HG03045 (cell line): ENCODE measurements around the gene MBNL3.
"Not testable (repeated sequence)": the region's sequence is repeated elsewhere in the genome, so short reads cannot be mapped to it uniquely, and the experiment has no call there.

Source experiments
- ATAC-seq: cut with Tn5 transposase; IDR thresholded peaks from one replicate; pipeline ENCODE4 v1.9.1; 2021; ENCODE audit warnings: mild to moderate bottlenecking, moderate library complexity; ENCODE audit not compliant: unreplicated experiment

MBNL3 gene

DNA sequence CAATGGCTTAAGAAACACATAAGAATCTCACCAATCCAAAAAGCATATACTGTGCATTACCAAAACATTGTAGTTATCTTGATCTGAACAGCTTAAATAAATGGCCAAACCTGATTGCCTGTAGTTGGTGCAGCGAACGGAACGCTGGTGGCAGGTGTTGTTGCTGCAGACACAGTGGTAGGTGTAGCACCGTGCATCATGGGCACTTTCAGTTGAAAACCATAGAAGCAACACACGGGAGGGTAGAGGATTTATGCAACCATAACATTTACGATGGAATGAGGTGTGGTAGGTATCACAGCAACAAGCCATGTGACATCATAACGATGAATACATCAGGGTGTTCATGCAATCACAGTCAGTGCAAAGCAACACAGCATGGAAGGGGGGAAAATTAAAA is 106.8 kb downstream of the MBNL3 start:
- no peak for ATAC-seq

DNA sequence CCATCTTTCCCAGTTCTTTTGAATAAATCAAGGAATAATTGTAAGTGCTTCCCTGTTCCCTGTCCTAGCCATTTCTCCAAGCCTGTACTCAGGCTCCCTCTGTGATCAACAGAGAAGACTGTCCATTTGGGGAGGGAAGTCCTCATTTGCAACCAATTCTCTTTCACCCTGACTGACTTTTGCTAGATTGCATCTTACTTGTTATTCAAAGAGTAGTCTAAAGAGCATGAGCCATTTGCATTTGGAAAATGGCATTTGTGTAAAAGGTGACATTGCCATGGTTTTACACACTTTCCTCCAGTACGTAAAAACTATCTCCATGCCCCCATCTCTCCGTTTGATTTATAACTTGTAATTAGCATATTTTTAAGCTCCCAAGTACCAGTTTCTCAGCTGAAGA is 110.6 kb downstream of the MBNL3 start:
- ATAC-seq: no peak

DNA sequence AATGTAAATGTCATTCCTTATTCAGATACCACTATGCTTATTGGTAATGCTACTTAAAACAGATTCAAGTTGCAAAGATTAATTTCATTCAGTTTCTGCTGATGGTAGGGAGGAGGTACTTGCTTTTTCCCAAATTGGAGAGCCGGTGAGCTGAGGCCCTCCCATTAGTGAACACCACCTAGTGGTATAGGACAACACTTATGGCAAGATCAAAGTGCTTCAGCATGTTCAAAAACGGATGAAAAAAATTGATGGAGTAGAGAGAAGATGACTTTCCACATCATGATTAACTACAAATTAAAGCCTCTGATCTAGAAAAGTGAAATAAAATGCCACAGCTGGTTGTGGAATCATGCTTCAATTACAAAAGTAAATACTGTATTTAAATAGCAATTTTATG is 112.9 kb downstream of the MBNL3 start:
- ATAC-seq: no peak

DNA sequence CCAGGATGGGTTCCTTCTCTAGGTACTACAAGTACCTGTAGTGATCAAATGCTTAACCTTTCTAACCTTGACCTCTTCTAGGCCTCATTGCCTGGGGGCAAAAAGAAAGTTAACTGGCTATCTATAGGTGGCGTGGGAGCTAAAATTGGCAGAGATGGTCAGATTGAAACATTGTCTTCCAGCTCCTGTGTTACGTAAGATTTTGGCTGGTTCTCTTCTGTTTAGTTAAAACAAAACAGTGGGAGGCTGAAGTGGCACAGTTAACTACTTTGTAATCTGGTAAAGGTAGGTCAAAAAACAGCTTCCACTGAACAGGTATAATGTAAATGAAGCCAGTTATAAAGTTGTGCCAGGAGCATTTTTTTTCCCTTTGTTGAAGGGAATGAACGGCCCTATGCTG is 115.2 kb downstream of the MBNL3 start:
- no peak for ATAC-seq

DNA sequence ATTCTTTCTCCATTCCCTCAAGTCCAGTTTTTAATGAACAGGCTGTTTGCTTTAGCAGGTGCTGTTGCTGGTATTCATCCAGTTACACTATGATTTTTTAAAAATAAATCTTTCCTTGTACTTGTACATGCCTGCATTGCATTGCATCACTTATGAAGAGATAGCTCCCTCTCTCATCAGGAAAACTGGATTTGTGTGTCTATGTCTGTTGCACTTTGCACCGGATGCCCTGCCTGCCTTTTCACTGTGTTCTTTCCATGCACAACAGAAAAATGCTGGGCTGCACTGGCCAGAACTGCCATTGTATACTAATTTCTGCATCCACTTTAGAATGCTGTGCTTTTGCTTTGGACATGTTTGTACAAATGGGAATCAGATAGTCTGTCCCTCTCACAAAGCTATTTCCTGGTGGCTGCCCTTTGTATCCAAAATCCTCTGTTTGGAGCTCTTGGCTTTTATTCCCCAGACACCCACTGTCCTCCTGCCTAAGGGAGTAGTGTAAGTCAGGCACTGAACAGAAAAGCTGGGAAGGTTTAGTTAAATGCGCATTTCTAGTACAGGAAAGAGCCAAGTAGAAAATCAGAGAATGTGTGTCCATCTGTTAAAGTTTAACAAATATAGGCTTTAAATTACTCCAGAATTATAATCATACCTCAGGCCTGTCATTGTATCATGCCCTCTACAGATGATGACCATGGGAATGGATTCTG is 119.1 kb downstream of the MBNL3 start:
- no peak for ATAC-seq

DNA sequence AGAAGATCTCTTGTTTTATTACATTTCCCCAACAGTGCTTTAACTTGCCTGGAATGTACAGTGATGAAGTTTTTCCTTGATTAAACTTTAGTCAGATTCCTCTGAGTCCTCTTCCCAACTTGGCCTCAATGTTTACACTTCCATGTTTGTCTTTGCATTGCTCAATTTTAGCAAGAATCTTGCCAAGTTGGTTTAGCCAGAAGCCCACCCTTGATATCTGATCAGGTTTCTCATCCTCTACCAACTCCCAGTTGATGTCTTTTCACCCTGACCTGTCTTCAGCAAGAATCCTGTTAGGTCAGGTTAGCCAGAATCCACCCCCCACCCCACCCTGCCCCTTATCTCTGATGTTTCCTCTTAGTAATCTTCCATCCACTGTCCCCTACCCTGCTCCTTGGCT is 120.9 kb downstream of the MBNL3 start:
- ATAC-seq: no peak

DNA sequence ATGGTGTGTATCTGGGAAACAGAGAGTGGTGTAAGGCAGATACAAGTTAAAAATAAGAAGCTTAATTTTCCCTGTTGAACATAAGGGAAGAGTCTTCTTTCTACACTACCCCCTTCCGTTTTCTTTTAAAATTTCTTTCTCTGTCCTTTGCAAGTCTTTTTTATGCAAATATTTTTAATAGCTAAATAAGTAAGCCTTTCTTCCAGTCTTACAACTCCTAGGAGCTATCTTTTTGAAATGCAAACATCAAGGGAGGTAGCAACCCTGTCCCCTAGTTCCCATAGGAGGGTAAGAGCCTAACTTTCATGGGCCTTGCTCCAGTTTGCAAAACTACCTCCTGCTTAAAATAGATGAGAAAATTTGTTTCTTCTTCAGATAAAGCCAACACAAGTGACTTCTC is 121.5 kb downstream of the MBNL3 start:
- ATAC-seq: no peak

DNA sequence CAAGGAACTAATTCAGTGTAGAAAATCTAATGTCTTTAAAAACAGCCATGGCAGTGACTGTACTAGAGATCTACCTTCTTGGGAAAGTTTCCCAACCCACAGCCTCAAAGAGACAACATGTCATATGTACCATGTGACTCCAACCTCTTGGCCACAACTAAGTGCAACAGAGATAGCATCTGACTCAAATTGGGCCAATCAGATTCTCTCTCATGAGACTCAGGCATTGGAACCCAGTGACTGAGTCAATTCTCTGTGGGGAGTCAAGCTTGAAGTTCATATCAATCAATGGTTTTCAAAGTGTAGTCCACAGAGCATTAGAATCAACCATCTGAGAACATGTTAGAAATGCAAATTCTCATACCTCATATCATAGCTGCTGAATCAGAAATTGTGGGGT is 123.3 kb downstream of the MBNL3 start:
- ATAC-seq: no peak

DNA sequence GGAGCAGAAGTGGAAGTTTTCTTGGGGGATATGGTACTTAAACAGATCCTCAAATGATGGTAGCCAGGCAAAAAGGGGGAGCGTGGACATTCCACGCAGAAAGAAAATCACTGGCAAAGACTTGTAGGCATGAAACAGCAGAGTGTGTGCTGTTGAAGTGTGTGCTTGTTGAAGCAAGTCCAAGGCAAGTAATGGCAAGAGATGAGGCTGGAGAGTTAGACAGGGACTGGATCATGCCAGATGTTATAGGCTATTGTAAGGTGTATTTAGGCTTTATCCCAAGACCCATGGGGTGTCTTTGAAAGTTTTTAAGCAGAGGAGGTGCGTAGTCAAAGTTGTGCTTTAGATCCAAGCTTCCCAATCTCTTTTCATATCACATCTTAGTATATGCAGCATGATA is 124.5 kb downstream of the MBNL3 start:
- no peak for ATAC-seq

DNA sequence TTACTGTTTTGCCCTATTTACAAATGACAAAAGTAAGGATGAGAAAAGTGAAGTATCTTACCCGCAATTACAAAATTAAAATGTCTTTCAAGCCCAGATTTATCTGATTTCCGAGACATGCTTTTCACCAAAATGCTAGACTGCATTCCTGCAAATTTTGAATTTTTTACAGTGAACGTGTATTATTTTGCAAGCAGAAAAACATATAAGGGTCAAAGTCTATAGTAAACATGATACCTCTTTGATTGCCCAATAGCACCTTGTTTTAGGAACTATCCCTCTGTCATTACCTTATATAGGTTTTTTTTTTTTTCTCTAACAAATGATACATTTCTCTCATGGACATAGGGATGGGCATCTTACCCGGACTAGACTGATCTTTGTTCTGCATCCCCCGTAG is 135.4 kb downstream of the MBNL3 start:
- no peak for ATAC-seq

DNA sequence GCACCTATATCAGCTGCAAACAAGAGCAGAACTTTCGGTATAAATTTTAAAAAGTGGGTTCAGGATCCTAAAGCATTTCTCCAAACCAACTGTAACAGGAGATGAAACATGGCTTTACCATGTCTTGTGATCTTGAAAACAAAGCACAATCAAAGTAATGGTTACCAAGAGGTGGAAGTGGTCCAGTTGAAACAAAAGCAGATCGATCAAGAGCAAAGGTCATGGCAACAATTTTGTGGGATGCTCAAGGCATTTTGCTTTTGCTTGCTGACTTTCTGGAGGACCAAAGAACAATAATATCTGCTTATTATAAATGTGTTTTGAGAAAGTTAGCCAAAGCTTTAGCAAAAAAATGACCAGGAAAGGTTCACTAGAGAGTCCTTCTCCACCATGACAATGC is 152.7 kb downstream of the MBNL3 start:
- no peak for ATAC-seq

DNA sequence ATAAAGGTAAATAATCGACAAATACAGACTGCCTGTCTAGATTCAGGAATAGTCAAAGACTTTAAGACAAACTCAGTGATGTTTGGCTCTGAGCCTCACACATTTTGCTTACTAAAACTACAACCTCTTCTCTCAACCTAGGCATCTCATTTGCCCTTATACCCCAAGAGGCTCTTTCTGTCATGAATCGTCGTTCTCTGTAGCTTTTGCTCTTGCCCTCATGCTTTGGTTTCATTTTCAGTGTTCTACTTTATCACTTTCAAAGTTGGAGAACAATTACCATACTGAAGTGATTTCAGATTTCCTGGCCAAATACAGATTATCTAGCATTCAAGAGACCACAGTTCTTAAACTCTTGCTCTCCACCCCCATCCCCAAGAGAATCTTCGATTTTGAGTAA is 155.5 kb downstream of the MBNL3 start:
- ATAC-seq: no peak

DNA sequence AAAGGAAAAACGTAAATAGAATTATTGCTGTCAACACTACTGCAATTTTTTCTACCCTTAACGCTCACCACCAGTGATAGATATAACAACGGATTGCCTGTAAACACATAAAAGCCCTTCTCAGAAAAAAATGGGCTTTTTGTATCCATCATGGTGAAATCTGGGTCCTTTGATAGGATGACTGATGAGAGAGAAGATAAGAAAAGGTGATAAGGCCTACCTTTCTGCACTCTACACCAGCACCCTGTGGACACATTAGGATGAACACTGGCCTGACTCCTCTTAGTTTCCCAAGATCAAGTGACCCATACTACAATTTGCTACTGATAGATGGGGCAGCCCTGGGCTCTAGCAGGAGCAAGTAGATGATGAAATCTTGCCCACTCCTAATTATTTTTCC is 157.3 kb downstream of the MBNL3 start:
- ATAC-seq: no peak

DNA sequence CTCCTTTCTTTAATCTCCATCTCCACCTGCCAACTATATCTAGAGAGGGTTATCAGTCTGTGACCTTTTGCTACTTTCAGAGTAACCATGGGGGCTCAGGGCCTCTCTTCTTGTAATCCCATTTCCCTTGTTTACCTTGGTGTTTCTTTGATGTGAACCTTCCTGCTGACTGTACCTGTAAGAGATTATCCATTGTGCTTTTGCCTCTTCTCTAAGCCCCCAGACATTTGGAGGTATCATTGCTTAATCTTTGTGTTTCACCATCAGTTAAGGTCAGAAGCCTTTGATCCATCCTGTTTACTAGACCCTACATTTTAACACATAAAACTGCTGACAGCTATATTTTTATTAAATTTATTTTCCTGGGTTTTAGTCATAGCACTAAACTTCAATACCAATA is 157.8 kb downstream of the MBNL3 start:
- ATAC-seq: no peak

DNA sequence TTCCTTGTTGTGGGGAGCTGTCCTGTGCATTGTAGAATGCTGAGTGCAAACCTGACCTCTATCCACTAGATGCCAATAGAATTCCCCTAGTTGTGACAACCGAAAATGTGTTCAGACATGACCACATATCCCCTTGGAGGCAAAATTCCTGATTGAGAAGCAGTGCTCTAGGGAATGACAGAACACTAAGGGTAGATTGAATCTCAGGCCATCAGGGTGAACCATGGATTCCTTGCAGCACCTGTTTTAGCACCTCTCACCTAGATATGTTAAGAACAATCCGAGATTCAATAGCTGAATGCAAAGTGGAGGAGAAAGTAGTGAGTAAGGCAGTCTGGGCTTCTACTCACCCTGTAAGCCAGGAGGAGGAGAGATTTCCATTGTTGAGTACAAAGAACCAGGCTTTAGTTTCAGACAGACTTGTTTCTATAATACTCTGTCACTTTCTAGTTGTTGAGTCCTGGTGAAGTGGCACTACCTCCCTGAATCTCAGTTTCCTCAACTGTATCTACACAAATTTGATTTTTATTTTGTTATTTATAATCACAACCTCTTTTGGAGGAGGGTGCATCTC is 158.6 kb downstream of the MBNL3 start:
- no peak for ATAC-seq

DNA sequence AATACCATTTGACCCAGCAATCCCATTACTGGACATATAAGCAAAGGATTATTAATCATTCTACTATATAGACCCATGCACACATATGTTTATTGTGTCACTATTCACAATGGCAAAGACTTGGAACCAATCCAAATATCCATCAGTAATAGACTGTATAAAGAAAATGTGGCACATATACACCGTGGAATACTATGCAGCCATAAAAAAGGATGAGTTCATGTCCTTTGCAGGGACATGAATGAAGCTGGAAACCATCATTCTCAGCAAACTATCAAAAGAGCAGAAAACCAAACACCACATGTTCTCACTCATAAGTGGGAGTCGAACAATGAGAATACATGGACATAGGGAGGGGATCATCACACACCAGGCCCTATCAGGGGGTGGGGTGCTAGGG is 161.9 kb downstream of the MBNL3 start:
- not testable (repeated sequence) for ATAC-seq
